Measurements from ENCODE around the gene SDSL. TPM values are rescaled to one million over a fixed set of nuclear protein-coding genes. Genes with fewer than 3 reads are reported as not detected.

The SDSL gene
- total and polyA plus RNA-seq, 10 of the 15 experiments (the other 5 are each of a cell fraction or from before 2014, with no cell fraction given): 0.18 to 4.4 (median 1.0) TPM

DNA sequence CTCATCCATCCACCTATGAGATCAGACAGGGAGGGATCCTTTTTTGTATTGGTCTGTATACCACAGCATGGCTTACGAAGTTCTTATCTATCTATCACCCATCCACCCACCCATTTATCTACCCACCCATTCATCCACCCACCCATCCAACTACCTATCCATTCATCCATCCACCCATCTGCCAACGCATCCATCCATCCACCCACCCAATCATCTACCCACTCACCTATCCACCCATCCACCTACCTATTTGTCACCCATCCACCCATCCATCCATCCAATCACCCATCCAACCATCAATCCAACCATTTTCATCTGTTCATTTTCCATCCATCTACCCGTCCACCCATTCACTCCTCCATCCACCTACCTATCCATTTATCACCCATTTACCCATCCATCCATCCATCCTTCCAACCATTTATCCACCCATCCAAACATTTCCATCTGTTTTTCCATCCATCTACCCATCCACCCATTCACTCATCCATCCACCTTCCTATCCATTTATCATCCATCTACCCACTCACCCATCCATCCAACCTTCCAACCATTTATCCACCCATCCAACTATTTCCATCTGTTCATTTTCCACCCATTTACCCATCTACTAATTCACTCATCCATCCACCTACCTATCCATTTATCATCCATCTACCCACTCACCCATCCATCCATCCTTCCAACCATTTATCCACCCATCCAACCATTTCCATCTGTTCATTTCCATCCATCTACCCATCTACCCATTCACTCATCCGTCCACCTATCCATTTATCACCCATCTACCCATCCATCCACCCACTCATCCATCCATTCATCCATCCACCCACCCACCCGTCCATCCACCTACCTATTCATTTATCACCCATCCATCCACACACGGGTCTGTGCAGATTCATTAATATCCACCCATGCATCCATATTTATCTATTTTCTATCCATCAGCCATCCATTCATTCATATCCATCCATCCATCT is 31.8 kb upstream of the SDSL start:
- POLR2A ChIA-PET: no interaction called here
- H3K27ac ChIP-seq (ENCODE audit: control insufficient read depth, insufficient read depth): no peak overlapping the region
- in situ Hi-C loops (cut with MboI): no loop called here
- no peak overlapping the region for H2AFZ ChIP-seq (ENCODE audit: control insufficient read depth, low read depth, low read length)
- no peaks in the 10 kb centered on the region for H3K27me3 ChIP-seq (replicated peaks in 1 of 2; ENCODE audit: control insufficient read depth in 2 of 2, insufficient read depth in 2 of 2, low read length in 1 of 2)
- CTCF ChIA-PET: no interaction called here
- H3K4me2 ChIP-seq (ENCODE audit: control insufficient read depth, insufficient read depth): no peak overlapping the region
- no peaks in the 10 kb centered on the region for H4K20me1 ChIP-seq (ENCODE audit: control insufficient read depth, insufficient read depth)
- intact Hi-C loops (cut with micrococcal nuclease; ENCODE audit: unreplicated experiment): no loop called here
- ATAC-seq (no peak), FAIRE-seq (no peak), DNase-seq (ENCODE audit: low read depth, low spot score) (no peak)
- no peaks in the 10 kb centered on the region; a peak in 3 of 4 replicates for H3K36me3 ChIP-seq (ENCODE audit: control insufficient read depth in 2 of 2, insufficient read depth in 2 of 2, low read length in 1 of 2)
- BruUV-seq (replicated peaks): TSS peak; percentile 91
- no peaks in the 10 kb centered on the region; the same call in none of the 2 replicates for H3K4me1 ChIP-seq (ENCODE audit: control insufficient read depth, insufficient read depth, low read length)
- RAD21 ChIA-PET (ENCODE audit: unreplicated experiment): no interaction called here
- SMC1A ChIA-PET (ENCODE audit: uncharacterized antibody, unreplicated experiment): no interaction called here
- no peak overlapping the region for H3K9ac ChIP-seq (ENCODE audit: control insufficient read depth, insufficient read depth, low read length)
- 90% methylated on average over 6 of the region's 6 CpGs for whole genome bisulfite sequencing (ENCODE audit: insufficient coverage, insufficient replicate concordance, low lambda C conversion rate, missing lambda C conversion rate)
- H3K79me2 ChIP-seq (ENCODE audit: control insufficient read depth, insufficient read depth, low read length): no peaks in the 10 kb centered on the region
- TF ChIP-seq, protein P1, sequence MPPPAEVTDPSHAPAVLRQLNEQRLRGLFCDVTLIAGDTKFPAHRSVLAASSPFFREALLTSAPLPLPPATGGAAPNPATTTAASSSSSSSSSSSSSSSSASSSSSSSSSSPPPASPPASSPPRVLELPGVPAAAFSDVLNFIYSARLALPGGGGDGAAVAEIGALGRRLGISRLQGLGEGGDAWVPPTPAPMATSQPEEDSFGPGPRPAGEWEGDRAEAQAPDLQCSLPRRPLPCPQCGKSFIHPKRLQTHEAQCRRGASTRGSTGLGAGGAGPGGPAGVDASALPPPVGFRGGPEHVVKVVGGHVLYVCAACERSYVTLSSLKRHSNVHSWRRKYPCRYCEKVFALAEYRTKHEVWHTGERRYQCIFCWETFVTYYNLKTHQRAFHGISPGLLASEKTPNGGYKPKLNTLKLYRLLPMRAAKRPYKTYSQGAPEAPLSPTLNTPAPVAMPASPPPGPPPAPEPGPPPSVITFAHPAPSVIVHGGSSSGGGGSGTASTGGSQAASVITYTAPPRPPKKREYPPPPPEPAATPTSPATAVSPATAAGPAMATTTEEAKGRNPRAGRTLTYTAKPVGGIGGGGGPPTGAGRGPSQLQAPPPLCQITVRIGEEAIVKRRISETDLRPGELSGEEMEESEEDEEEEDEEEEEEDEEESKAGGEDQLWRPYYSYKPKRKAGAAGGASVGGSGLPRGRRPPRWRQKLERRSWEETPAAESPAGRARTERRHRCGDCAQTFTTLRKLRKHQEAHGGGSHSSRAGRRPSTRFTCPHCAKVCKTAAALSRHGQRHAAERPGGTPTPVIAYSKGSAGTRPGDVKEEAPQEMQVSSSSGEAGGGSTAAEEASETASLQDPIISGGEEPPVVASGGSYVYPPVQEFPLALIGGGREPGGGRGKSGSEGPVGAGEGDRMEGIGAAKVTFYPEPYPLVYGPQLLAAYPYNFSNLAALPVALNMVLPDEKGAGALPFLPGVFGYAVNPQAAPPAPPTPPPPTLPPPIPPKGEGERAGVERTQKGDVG (CRISPR knock-in tag; IDR thresholded peaks at IDR 0.05): no peak
- H3K9me3 ChIP-seq (replicated peaks; ENCODE audit: control insufficient read depth, insufficient read depth, low read length): no peaks in the 10 kb centered on the region
- no peak overlapping the region for H3K4me3 ChIP-seq

DNA sequence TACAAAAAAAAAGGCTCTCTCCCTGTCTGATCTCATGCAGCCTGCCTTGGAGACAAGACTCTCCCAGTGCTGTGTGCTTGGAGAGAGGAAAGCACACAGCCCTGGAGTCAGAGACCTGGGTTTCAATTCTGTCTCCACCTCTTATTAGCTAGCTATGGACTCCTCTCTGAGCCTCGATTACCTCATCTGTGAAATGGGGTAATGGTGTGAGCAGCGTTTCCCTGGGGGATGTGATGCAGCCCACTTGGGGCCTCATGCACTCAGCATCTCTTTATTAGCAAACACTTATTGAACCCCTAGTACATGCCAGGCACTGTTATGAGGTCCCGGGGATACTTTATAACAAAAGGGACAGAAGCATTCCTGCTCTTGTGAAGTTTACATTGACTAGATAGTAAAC is 31.0 kb upstream of the SDSL start:
- intact Hi-C loops (cut with micrococcal nuclease; ENCODE audit: unreplicated experiment): no loop called here
- TF ChIP-seq EGR1 (IDR thresholded peaks at IDR 0.05; ENCODE audit: borderline replicate concordance in 1 of 2, low read depth in 2 of 2, low read length in 2 of 2) (no peak), CBX3 (IDR thresholded peaks at IDR 0.05; ENCODE audit: borderline replicate concordance, low read depth) (no peak), FOXK2 (IDR thresholded peaks at IDR 0.05) (no peak)
- TF ChIP-seq, protein P2, sequence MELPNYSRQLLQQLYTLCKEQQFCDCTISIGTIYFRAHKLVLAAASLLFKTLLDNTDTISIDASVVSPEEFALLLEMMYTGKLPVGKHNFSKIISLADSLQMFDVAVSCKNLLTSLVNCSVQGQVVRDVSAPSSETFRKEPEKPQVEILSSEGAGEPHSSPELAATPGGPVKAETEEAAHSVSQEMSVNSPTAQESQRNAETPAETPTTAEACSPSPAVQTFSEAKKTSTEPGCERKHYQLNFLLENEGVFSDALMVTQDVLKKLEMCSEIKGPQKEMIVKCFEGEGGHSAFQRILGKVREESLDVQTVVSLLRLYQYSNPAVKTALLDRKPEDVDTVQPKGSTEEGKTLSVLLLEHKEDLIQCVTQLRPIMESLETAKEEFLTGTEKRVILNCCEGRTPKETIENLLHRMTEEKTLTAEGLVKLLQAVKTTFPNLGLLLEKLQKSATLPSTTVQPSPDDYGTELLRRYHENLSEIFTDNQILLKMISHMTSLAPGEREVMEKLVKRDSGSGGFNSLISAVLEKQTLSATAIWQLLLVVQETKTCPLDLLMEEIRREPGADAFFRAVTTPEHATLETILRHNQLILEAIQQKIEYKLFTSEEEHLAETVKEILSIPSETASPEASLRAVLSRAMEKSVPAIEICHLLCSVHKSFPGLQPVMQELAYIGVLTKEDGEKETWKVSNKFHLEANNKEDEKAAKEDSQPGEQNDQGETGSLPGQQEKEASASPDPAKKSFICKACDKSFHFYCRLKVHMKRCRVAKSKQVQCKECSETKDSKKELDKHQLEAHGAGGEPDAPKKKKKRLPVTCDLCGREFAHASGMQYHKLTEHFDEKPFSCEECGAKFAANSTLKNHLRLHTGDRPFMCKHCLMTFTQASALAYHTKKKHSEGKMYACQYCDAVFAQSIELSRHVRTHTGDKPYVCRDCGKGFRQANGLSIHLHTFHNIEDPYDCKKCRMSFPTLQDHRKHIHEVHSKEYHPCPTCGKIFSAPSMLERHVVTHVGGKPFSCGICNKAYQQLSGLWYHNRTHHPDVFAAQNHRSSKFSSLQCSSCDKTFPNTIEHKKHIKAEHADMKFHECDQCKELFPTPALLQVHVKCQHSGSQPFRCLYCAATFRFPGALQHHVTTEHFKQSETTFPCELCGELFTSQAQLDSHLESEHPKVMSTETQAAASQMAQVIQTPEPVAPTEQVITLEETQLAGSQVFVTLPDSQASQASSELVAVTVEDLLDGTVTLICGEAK (IDR thresholded peaks at IDR 0.05; ENCODE audit: borderline replicate concordance): no peak

More for the DNA sequence above, 31.0 kb upstream of the SDSL start:
- H3K36me3 ChIP-seq (ENCODE audit: control insufficient read depth in 2 of 2, insufficient read depth in 2 of 2, low read length in 1 of 2): no peaks in the 10 kb centered on the region; a peak in 3 of 4 replicates
- H3K9ac ChIP-seq (ENCODE audit: control insufficient read depth, insufficient read depth, low read length): no peak overlapping the region
- in situ Hi-C loops (cut with MboI): no loop called here
- WGBS (ENCODE audit: insufficient coverage, insufficient replicate concordance, low lambda C conversion rate, missing lambda C conversion rate): 79% methylated on average over 3 of the region's 3 CpGs
- no peak overlapping the region for H3K4me3 ChIP-seq
- no peaks in the 10 kb centered on the region for H3K27me3 ChIP-seq (replicated peaks in 1 of 2; ENCODE audit: control insufficient read depth in 2 of 2, insufficient read depth in 2 of 2, low read length in 1 of 2)
- ChIA-PET CTCF (no interaction called here), RAD21 (ENCODE audit: unreplicated experiment) (no interaction called here), SMC1A (ENCODE audit: uncharacterized antibody, unreplicated experiment) (no interaction called here), POLR2A (no interaction called here)
- no peak overlapping the region for H3K4me2 ChIP-seq (ENCODE audit: control insufficient read depth, insufficient read depth)
- no peaks in the 10 kb centered on the region; the same call in 1 of the 2 replicates for H3K4me1 ChIP-seq (ENCODE audit: control insufficient read depth, insufficient read depth, low read length)
- H3K27ac ChIP-seq (ENCODE audit: control insufficient read depth, insufficient read depth): no peak overlapping the region
- no TSS peak for BruUV-seq (replicated peaks)
- DNase-seq (ENCODE audit: low read depth, low spot score): no peak
- no peaks in the 10 kb centered on the region for H3K9me3 ChIP-seq (replicated peaks; ENCODE audit: control insufficient read depth, insufficient read depth, low read length)
- no peak overlapping the region for H2AFZ ChIP-seq (ENCODE audit: control insufficient read depth, low read depth, low read length)
- no peak for ATAC-seq
- H4K20me1 ChIP-seq (ENCODE audit: control insufficient read depth, insufficient read depth): no peaks in the 10 kb centered on the region
- no peak for FAIRE-seq
- no peaks in the 10 kb centered on the region for H3K79me2 ChIP-seq (ENCODE audit: control insufficient read depth, insufficient read depth, low read length)
